OCI-LY1 (cell line): Measurements from ENCODE around the gene CELF2.

Experiments
- H2AFZ ChIP-seq: fragments of 200-600 bp; sonication (generic), shearing (Covaris generic); 2 replicates; pipeline ENCODE4 v1.6.0; 2014; ENCODE audit warnings: antibody characterized with exemption, mild to moderate bottlenecking, low read length
- H3F3A ChIP-seq: fragments of 200-600 bp; sonication (generic), shearing (Covaris generic); 2 replicates; pipeline ENCODE4 v1.6.0; 2014; ENCODE audit warnings: mild to moderate bottlenecking, antibody characterized with exemption, low read length, moderate library complexity; ENCODE audit not compliant: insufficient read depth
- H3K27ac ChIP-seq: fragments of 200-600 bp; sonication (generic); 2 replicates; pipeline ENCODE4 v1.5.1; 2014; ENCODE audit warnings: low read length, mixed run types, mild to moderate bottlenecking, low read depth; ENCODE audit not compliant: poor library complexity, severe bottlenecking
- H3K27me3 ChIP-seq: fragments of 200-600 bp; sonication (generic); 2 replicates; pipeline ENCODE4 v1.6.0; 2014; ENCODE audit warnings: antibody characterized with exemption, mild to moderate bottlenecking, low read length, moderate library complexity; ENCODE audit not compliant: insufficient read depth
- H3K36me3 ChIP-seq: fragments of 200-600 bp; sonication (generic); 2 replicates; pipeline ENCODE4 v1.6.1; 2014; ENCODE audit warnings: mild to moderate bottlenecking, antibody characterized with exemption, low read length, moderate library complexity, mixed read lengths; ENCODE audit not compliant: insufficient read depth
- H3K4me1 ChIP-seq: fragments of 200-600 bp; sonication (generic); 2 replicates; pipeline ENCODE4 v1.5.1; 2014; ENCODE audit warnings: mild to moderate bottlenecking, low read length, moderate library complexity; ENCODE audit not compliant: insufficient read depth, severe bottlenecking
- H3K4me2 ChIP-seq: fragments of 200-600 bp; sonication (generic), shearing (Covaris generic); 2 replicates; pipeline ENCODE4 v1.6.1; 2014; ENCODE audit warnings: low read length
- H3K4me3 ChIP-seq: fragments of 200-600 bp; sonication (generic); 2 replicates; pipeline ENCODE4 v1.5.1; 2014; ENCODE audit warnings: low read length, low read depth, mild to moderate bottlenecking, mixed read lengths; ENCODE audit not compliant: poor library complexity, severe bottlenecking
- H3K79me2 ChIP-seq: fragments of 200-600 bp; shearing (Covaris generic); 2 replicates; pipeline ENCODE4 v1.6.1; 2016; ENCODE audit warnings: mixed run types, low read length, mixed read lengths; ENCODE audit not compliant: insufficient read depth
- H3K9ac ChIP-seq: fragments of 200-600 bp; sonication (generic), shearing (Covaris generic); 2 replicates; pipeline ENCODE4 v1.6.1; 2014; ENCODE audit warnings: mild to moderate bottlenecking, low read length, mixed read lengths
- H3K9me2 ChIP-seq: fragments of 200-600 bp; sonication (generic), shearing (Covaris generic); 2 replicates; pipeline ENCODE4 v1.6.1; 2014; ENCODE audit warnings: low read depth, mild to moderate bottlenecking, low read length, mixed read lengths
- H3K9me3 ChIP-seq: fragments of 200-600 bp; shearing (Covaris generic); 2 replicates; pipeline ENCODE4 v1.6.1; 2014; ENCODE audit warnings: low read length, mixed read lengths
- H4K20me1 ChIP-seq: fragments of 200-600 bp; sonication (generic), shearing (Covaris generic); 2 replicates; pipeline ENCODE4 v1.6.0; 2016; ENCODE audit warnings: mild to moderate bottlenecking, low read length; ENCODE audit not compliant: insufficient read depth
- CTCF ChIP-seq: fragments of 200-600 bp; sonication (generic), shearing (Covaris generic); IDR thresholded peaks from 2 replicates; pipeline ENCODE4 v1.5.1; 2017; ENCODE audit warnings: mild to moderate bottlenecking, antibody characterized with exemption, low read length, moderate library complexity, mixed read lengths
- EZH2 ChIP-seq: fragments of 200-600 bp; sonication (generic), shearing (Covaris generic); IDR thresholded peaks from 2 replicates; pipeline ENCODE4 v1.8.0; 2017; ENCODE audit warnings: borderline replicate concordance, mixed run types, mild to moderate bottlenecking, antibody characterized with exemption, low read length, moderate library complexity, mixed read lengths

Gene CELF2

GRCh38 chr10:11301571-11302111 is 284.0 kb downstream of the CELF2 start:
- H3K27me3 ChIP-seq = no peaks in the 10 kb centered on the region
- H3K4me3 ChIP-seq = no peak overlapping the region
- no peaks in the 10 kb centered on the region for H3K9me2 ChIP-seq
- no peak for TF ChIP-seq CTCF
- TF ChIP-seq EZH2 = no peak
- H3K9me3 ChIP-seq = no peaks in the 10 kb centered on the region
- H3F3A ChIP-seq = no peaks in the 10 kb centered on the region
- H3K79me2 ChIP-seq = no peaks in the 10 kb centered on the region
- H3K27ac ChIP-seq = no peak overlapping the region
- H3K4me1 ChIP-seq = no peaks in the 10 kb centered on the region
- H4K20me1 ChIP-seq = no peaks in the 10 kb centered on the region
- no peak overlapping the region for H3K9ac ChIP-seq
- no peak overlapping the region for H3K4me2 ChIP-seq
- H2AFZ ChIP-seq = no peak overlapping the region
- no peaks in the 10 kb centered on the region for H3K36me3 ChIP-seq

DNA sequence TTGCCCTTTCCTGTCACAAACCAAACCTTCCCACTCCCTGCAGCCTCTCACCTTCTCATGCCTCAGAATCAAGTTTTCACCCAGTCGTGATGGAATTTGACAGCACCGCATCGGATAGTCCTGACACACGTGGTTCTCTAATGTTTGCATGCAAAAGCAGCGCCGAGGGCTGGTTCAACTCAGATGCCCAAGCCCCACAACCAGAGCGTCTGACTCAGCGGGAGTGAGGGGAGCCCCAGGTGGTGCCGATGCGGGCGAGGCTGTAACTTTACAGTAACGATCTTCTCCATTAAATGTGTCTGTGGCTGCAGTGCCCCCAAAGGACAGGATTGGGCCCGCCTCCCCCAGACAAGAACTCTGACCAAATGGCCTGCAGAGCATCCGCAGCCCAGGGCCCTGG is 284.5 kb downstream of the CELF2 start:
- Histone ChIP-seq H3K4me1 (no peaks in the 10 kb centered on the region), H3K4me2 (no peak overlapping the region), H3K27me3 (no peaks in the 10 kb centered on the region), H2AFZ (no peak overlapping the region), H3K4me3 (no peak overlapping the region), H3F3A (no peaks in the 10 kb centered on the region), H3K79me2 (no peaks in the 10 kb centered on the region), H3K9me2 (no peaks in the 10 kb centered on the region), H3K27ac (no peak overlapping the region), H3K36me3 (no peaks in the 10 kb centered on the region), H3K9ac (no peak overlapping the region), H4K20me1 (no peaks in the 10 kb centered on the region), H3K9me3 (no peaks in the 10 kb centered on the region)
- TF ChIP-seq CTCF (no peak), EZH2 (no peak)

DNA sequence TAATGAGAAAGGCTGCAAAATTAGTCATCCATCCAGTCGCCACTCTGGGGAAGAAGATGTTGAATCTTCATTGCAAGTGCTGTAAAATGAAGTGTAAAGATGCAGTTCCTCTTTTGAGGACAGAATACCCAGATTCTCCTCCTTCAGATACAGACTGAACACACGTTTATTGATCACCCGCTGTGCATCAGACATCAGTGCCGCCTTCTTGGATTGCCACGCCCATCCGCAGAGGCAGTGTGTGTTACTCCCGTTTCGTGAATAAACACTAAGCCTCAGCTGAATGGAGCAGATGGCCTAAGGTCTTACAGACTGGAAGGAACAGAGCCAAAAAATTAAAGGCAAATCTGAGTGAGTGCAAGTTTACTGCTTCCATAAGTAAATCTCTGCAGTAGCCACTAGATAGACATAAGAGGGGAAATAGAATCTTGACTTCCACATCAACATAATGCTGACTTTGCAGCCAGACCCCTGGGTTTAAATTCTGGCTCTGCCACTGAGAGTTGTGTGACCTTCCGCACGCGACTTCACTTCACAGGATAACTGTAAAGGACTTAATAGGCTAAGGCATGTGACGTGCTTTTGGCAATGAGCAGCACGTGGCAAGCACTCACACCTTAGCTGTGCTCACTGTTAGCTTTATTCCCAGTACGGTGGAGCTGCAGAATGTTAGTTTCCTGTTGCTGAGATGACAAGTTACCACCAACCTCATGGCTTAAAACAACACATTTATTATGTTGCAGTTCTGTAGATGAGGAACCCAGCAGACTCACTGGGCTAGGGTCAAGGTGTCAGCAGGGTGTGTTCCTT is 285.9 kb downstream of the CELF2 start:
- Histone ChIP-seq H3K27me3 (no peaks in the 10 kb centered on the region), H3K79me2 (no peaks in the 10 kb centered on the region), H2AFZ (no peak overlapping the region), H3K27ac (no peak overlapping the region), H3K9me2 (no peaks in the 10 kb centered on the region), H3K9ac (no peak overlapping the region), H3K4me1 (no peaks in the 10 kb centered on the region), H3K4me2 (no peak overlapping the region), H3F3A (no peaks in the 10 kb centered on the region), H3K36me3 (no peaks in the 10 kb centered on the region), H3K4me3 (no peak overlapping the region), H3K9me3 (peaks cover 3% of the 10 kb centered on the region; the same call in 1 of the 2 replicates), H4K20me1 (no peaks in the 10 kb centered on the region)
- TF ChIP-seq EZH2 (no peak), CTCF (no peak)
